ENCODE results near the gene BPIFB2.

The BPIFB2 gene

GRCh38 chr20:33028875-33029274, 21.4 kb downstream of the BPIFB2 start:
- H3K36me3 ChIP-seq (ENCODE audit: control insufficient read depth, low read depth, low read length), result no peaks in the 10 kb centered on the region
- H3K27me3 ChIP-seq (ENCODE audit: control insufficient read depth, insufficient read depth, low read length), result no peaks in the 10 kb centered on the region
- no peaks in the 10 kb centered on the region for H3K9me3 ChIP-seq (ENCODE audit: control insufficient read depth, low read depth, low read length)
- H3K27ac ChIP-seq (ENCODE audit: low read length), result no peak overlapping the region
- no peak overlapping the region for H3K9ac ChIP-seq (ENCODE audit: low read length)
- H3K4me1 ChIP-seq (ENCODE audit: control insufficient read depth, low read depth, low read length), result no peaks in the 10 kb centered on the region
- H3K4me3 ChIP-seq (ENCODE audit: low read length), result no peak overlapping the region

GRCh38 chr20:33030076-33030475, 22.6 kb downstream of the BPIFB2 start:
- no peak overlapping the region for H3K9ac ChIP-seq (ENCODE audit: low read length)
- H3K4me1 ChIP-seq (ENCODE audit: control insufficient read depth, low read depth, low read length), result no peaks in the 10 kb centered on the region
- H3K27ac ChIP-seq (ENCODE audit: low read length), result no peak overlapping the region
- H3K9me3 ChIP-seq (ENCODE audit: control insufficient read depth, low read depth, low read length), result no peaks in the 10 kb centered on the region
- H3K36me3 ChIP-seq (ENCODE audit: control insufficient read depth, low read depth, low read length), result no peaks in the 10 kb centered on the region
- no peaks in the 10 kb centered on the region for H3K27me3 ChIP-seq (ENCODE audit: control insufficient read depth, insufficient read depth, low read length)
- H3K4me3 ChIP-seq (ENCODE audit: low read length), result no peak overlapping the region

- no peaks in the 10 kb centered on the region for H3K36me3 ChIP-seq (ENCODE audit: control insufficient read depth, low read depth, low read length)
- no peak overlapping the region for H3K9ac ChIP-seq (ENCODE audit: low read length)
- no peaks in the 10 kb centered on the region for H3K4me1 ChIP-seq (ENCODE audit: control insufficient read depth, low read depth, low read length)
- no peak overlapping the region for H3K27ac ChIP-seq (ENCODE audit: low read length)
- H3K9me3 ChIP-seq (ENCODE audit: control insufficient read depth, low read depth, low read length), result no peaks in the 10 kb centered on the region
- H3K4me3 ChIP-seq (ENCODE audit: low read length), result no peak overlapping the region
- H3K27me3 ChIP-seq (ENCODE audit: control insufficient read depth, insufficient read depth, low read length), result no peaks in the 10 kb centered on the region
Measured at GRCh38 chr20:33030569-33030968, 23.1 kb downstream of the BPIFB2 start.

- H3K27me3 ChIP-seq (ENCODE audit: control insufficient read depth, insufficient read depth, low read length), result no peaks in the 10 kb centered on the region
- no peak within 1 kb of the TSS for H3K9ac ChIP-seq (ENCODE audit: low read length)
- H3K27ac ChIP-seq (ENCODE audit: low read length), result no peak within 1 kb of the TSS
- no peaks in the 10 kb centered on the region for H3K36me3 ChIP-seq (ENCODE audit: control insufficient read depth, low read depth, low read length)
- no peaks in the 10 kb centered on the region for H3K4me1 ChIP-seq (ENCODE audit: control insufficient read depth, low read depth, low read length)
- no peak within 1 kb of the TSS for H3K4me3 ChIP-seq (ENCODE audit: low read length)
- no peaks in the 10 kb centered on the region for H3K9me3 ChIP-seq (ENCODE audit: control insufficient read depth, low read depth, low read length)
Measured at GRCh38 chr20:33031531-33031930, 24.0 kb downstream of the BPIFB2 start, which contains the start of gene BPIFB6. TSS of gene BPIFB6 (plus strand) at chr20:33031648. CDS start at chr20:33031648, 0 bp downstream.

GRCh38 chr20:33032555-33032954, 25.1 kb downstream of the BPIFB2 start:
- H3K4me3 ChIP-seq (ENCODE audit: low read length), result no peak overlapping the region
- no peaks in the 10 kb centered on the region for H3K36me3 ChIP-seq (ENCODE audit: control insufficient read depth, low read depth, low read length)
- H3K9ac ChIP-seq (ENCODE audit: low read length), result no peak overlapping the region
- no peak overlapping the region for H3K27ac ChIP-seq (ENCODE audit: low read length)
- H3K4me1 ChIP-seq (ENCODE audit: control insufficient read depth, low read depth, low read length), result no peaks in the 10 kb centered on the region
- H3K9me3 ChIP-seq (ENCODE audit: control insufficient read depth, low read depth, low read length), result no peaks in the 10 kb centered on the region
- H3K27me3 ChIP-seq (ENCODE audit: control insufficient read depth, insufficient read depth, low read length), result no peaks in the 10 kb centered on the region

GRCh38 chr20:33033381-33033780, 25.9 kb downstream of the BPIFB2 start:
- H3K27ac ChIP-seq (ENCODE audit: low read length), result no peak overlapping the region
- no peak overlapping the region for H3K4me3 ChIP-seq (ENCODE audit: low read length)
- H3K9me3 ChIP-seq (ENCODE audit: control insufficient read depth, low read depth, low read length), result no peaks in the 10 kb centered on the region
- H3K36me3 ChIP-seq (ENCODE audit: control insufficient read depth, low read depth, low read length), result no peaks in the 10 kb centered on the region
- H3K9ac ChIP-seq (ENCODE audit: low read length), result no peak overlapping the region
- H3K27me3 ChIP-seq (ENCODE audit: control insufficient read depth, insufficient read depth, low read length), result no peaks in the 10 kb centered on the region
- H3K4me1 ChIP-seq (ENCODE audit: control insufficient read depth, low read depth, low read length), result no peaks in the 10 kb centered on the region

- Histone ChIP-seq H3K27me3 (ENCODE audit: control insufficient read depth, insufficient read depth, low read length) (no peaks in the 10 kb centered on the region), H3K4me3 (ENCODE audit: low read length) (no peak overlapping the region), H3K9me3 (ENCODE audit: control insufficient read depth, low read depth, low read length) (no peaks in the 10 kb centered on the region), H3K9ac (ENCODE audit: low read length) (no peak overlapping the region), H3K36me3 (ENCODE audit: control insufficient read depth, low read depth, low read length) (no peaks in the 10 kb centered on the region), H3K27ac (ENCODE audit: low read length) (no peak overlapping the region), H3K4me1 (ENCODE audit: control insufficient read depth, low read depth, low read length) (no peaks in the 10 kb centered on the region)
Measured at GRCh38 chr20:33034115-33034514, 26.6 kb downstream of the BPIFB2 start.

GRCh38 chr20:33034901-33035492, 27.5 kb downstream of the BPIFB2 start:
- Histone ChIP-seq H3K27me3 (ENCODE audit: control insufficient read depth, insufficient read depth, low read length) (no peaks in the 10 kb centered on the region), H3K27ac (ENCODE audit: low read length) (no peak overlapping the region), H3K4me1 (ENCODE audit: control insufficient read depth, low read depth, low read length) (no peaks in the 10 kb centered on the region), H3K9ac (ENCODE audit: low read length) (no peak overlapping the region), H3K36me3 (ENCODE audit: control insufficient read depth, low read depth, low read length) (no peaks in the 10 kb centered on the region), H3K9me3 (ENCODE audit: control insufficient read depth, low read depth, low read length) (no peaks in the 10 kb centered on the region), H3K4me3 (ENCODE audit: low read length) (no peak overlapping the region)

GRCh38 chr20:33037456-33037855, 30.0 kb downstream of the BPIFB2 start:
- Histone ChIP-seq H3K27me3 (ENCODE audit: control insufficient read depth, insufficient read depth, low read length) (no peaks in the 10 kb centered on the region), H3K4me1 (ENCODE audit: control insufficient read depth, low read depth, low read length) (no peaks in the 10 kb centered on the region), H3K36me3 (ENCODE audit: control insufficient read depth, low read depth, low read length) (no peaks in the 10 kb centered on the region), H3K27ac (ENCODE audit: low read length) (no peak overlapping the region), H3K9me3 (ENCODE audit: control insufficient read depth, low read depth, low read length) (no peaks in the 10 kb centered on the region), H3K4me3 (ENCODE audit: low read length) (no peak overlapping the region), H3K9ac (ENCODE audit: low read length) (no peak overlapping the region)

GRCh38 chr20:33038243-33038642, 30.7 kb downstream of the BPIFB2 start:
- no peaks in the 10 kb centered on the region for H3K4me1 ChIP-seq (ENCODE audit: control insufficient read depth, low read depth, low read length)
- no peak overlapping the region for H3K9ac ChIP-seq (ENCODE audit: low read length)
- H3K9me3 ChIP-seq (ENCODE audit: control insufficient read depth, low read depth, low read length), result no peaks in the 10 kb centered on the region
- no peak overlapping the region for H3K27ac ChIP-seq (ENCODE audit: low read length)
- H3K4me3 ChIP-seq (ENCODE audit: low read length), result no peak overlapping the region
- H3K36me3 ChIP-seq (ENCODE audit: control insufficient read depth, low read depth, low read length), result no peaks in the 10 kb centered on the region
- H3K27me3 ChIP-seq (ENCODE audit: control insufficient read depth, insufficient read depth, low read length), result no peaks in the 10 kb centered on the region

- Histone ChIP-seq H3K27me3 (ENCODE audit: control insufficient read depth, insufficient read depth, low read length) (no peaks in the 10 kb centered on the region), H3K27ac (ENCODE audit: low read length) (no peak overlapping the region), H3K4me1 (ENCODE audit: control insufficient read depth, low read depth, low read length) (no peaks in the 10 kb centered on the region), H3K36me3 (ENCODE audit: control insufficient read depth, low read depth, low read length) (no peaks in the 10 kb centered on the region), H3K9me3 (ENCODE audit: control insufficient read depth, low read depth, low read length) (no peaks in the 10 kb centered on the region), H3K4me3 (ENCODE audit: low read length) (no peak overlapping the region), H3K9ac (ENCODE audit: low read length) (no peak overlapping the region)
Measured at GRCh38 chr20:33042430-33042829, 34.9 kb downstream of the BPIFB2 start.

- no peaks in the 10 kb centered on the region for H3K9me3 ChIP-seq (ENCODE audit: control insufficient read depth, low read depth, low read length)
- no peak overlapping the region for H3K9ac ChIP-seq (ENCODE audit: low read length)
- H3K36me3 ChIP-seq (ENCODE audit: control insufficient read depth, low read depth, low read length), result no peaks in the 10 kb centered on the region
- H3K4me3 ChIP-seq (ENCODE audit: low read length), result no peak overlapping the region
- H3K27me3 ChIP-seq (ENCODE audit: control insufficient read depth, insufficient read depth, low read length), result no peaks in the 10 kb centered on the region
- H3K27ac ChIP-seq (ENCODE audit: low read length), result no peak overlapping the region
- no peaks in the 10 kb centered on the region for H3K4me1 ChIP-seq (ENCODE audit: control insufficient read depth, low read depth, low read length)
Measured at GRCh38 chr20:33042983-33043730, 35.7 kb downstream of the BPIFB2 start.

All from iPS-18a (cell line).